Ovary (tissue), 3 donors: ENCODE data around the gene JAM3.

ENCODE experiments used
- CTCF ChIP-seq, 3 donors: fragments of 450-650 bp in 2 of 3; fragments of 200-600 bp in 1 of 3; IDR thresholded peaks; one replicate each; pipeline versions ENCODE4 v1.5.1 to v1.8.0; 2016 to 2022; ENCODE audit warnings: antibody characterized with exemption in 3 of 3, mild to moderate bottlenecking in 1 of 3
- EP300 ChIP-seq: sonication (generic); formaldehyde crosslinking; IDR thresholded peaks from one replicate; pipeline ENCODE4 v1.6.1; 2017; ENCODE audit warnings: antibody characterized with exemption
- donor health status: DM: no; HTN: no; CAD: no.

- TF ChIP-seq CTCF (IDR thresholded peaks at IDR 0.05) (no peak), EP300 (no peak)
Measured at GRCh38 chr11:134025082-134025429, 43.8 kb upstream of the JAM3 start.
